IPS-15b (cell line): ENCODE measurements around the gene KMT2C.
"Not testable (repeated sequence)": the region's sequence is repeated elsewhere in the genome, so short reads cannot be mapped to it uniquely, and the experiment has no call there.

Source experiments
- H3K27me3 ChIP-seq: one replicate; pipeline ENCODE4 v1.6.1; 2013; ENCODE audit warnings: low read length; ENCODE audit not compliant: control insufficient read depth, insufficient read depth
- H3K36me3 ChIP-seq: one replicate; pipeline ENCODE4 v1.6.1; 2013; ENCODE audit warnings: low read length; ENCODE audit not compliant: control insufficient read depth, insufficient read depth
- H3K4me1 ChIP-seq: one replicate; pipeline ENCODE4 v1.6.1; 2013; ENCODE audit warnings: mild to moderate bottlenecking, low read length; ENCODE audit not compliant: control insufficient read depth, insufficient read depth
- H3K4me3 ChIP-seq: one replicate; pipeline ENCODE4 v1.5.1; 2013; ENCODE audit warnings: low read depth, low read length
- H3K9ac ChIP-seq: one replicate; pipeline ENCODE4 v1.6.1; 2013; ENCODE audit warnings: low read depth, mild to moderate bottlenecking, low read length
- H3K9me3 ChIP-seq: one replicate; pipeline ENCODE4 v1.6.1; 2013; ENCODE audit warnings: mild to moderate bottlenecking, low read length; ENCODE audit not compliant: control insufficient read depth, insufficient read depth

Gene KMT2C

DNA sequence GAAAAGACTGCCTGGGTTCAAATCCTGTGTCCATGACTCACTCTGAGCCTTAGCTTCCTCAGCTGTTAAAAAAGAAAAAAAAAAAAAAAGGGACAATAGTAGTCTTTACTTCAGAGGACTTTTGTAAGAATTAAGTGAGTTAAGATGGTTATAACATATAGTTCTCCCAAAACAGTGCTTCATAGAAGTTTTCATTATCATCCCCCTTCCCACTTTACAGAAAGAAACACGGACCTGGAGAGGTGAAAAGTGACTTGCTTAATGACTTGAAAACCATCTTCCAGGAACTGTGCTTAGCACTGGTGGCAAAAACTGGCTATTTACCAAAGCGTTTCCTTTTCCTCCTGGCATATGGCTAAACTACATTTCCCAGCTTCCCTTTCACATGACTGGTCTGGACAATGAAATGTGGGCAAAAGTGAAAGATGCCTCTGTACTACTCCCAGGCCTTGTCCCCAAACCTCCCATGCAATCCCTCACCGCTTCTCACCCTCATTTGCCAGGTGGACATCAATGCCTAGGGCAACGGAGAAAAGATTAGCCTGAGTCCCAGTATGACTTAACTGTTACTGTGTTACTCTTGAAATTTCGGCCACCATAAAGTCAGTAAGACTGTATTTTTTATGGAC is 49.6 kb downstream of the KMT2C start:
- not testable (repeated sequence) for H3K4me1 ChIP-seq, H3K4me3 ChIP-seq, H3K36me3 ChIP-seq, H3K9ac ChIP-seq, H3K9me3 ChIP-seq, H3K27me3 ChIP-seq

DNA sequence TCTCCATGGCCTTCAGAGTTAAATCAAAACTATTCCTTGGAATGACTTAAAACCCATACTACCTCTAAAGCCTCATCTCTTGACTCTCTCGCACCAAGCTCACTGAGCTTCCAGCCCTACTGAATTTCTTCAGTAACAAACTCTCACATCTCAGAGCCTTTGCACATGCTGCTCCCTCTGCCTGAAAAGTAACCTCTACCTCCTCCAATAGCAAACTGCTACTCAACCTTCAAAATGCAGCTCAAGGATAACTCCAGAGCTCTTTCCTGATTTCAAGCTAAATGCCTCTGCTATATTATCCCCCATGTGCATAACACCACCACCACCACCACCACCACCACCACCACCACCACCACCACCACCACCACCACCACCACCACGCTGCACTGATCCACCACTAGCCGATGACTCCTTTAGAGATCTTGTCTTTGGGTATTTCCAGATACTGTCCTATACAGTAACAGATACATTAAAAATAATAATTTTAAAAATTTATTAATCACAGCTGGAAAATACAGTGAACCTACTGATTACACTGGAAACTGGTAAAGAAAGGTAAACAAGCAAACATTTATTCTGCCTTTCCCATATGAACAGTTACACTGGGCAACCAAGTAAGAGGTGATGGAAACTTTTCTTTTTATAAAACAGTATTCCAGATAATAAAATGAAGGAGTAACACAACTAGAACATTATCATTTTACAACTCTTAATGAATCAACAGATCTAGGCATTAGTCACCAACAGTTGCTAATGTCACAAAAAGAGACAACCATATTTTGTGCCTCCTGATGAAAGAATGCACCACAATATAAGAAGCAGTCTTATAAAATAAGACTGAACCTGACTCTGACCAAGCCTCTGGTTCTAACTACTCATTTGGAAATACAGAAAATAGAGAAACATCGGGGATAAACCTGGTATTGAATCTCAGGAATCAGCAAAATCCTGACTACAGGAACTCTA is 51.3 kb downstream of the KMT2C start:
- H3K36me3 ChIP-seq, H3K9ac ChIP-seq, H3K4me1 ChIP-seq, H3K27me3 ChIP-seq, H3K4me3 ChIP-seq, H3K9me3 ChIP-seq: not testable (repeated sequence)

DNA sequence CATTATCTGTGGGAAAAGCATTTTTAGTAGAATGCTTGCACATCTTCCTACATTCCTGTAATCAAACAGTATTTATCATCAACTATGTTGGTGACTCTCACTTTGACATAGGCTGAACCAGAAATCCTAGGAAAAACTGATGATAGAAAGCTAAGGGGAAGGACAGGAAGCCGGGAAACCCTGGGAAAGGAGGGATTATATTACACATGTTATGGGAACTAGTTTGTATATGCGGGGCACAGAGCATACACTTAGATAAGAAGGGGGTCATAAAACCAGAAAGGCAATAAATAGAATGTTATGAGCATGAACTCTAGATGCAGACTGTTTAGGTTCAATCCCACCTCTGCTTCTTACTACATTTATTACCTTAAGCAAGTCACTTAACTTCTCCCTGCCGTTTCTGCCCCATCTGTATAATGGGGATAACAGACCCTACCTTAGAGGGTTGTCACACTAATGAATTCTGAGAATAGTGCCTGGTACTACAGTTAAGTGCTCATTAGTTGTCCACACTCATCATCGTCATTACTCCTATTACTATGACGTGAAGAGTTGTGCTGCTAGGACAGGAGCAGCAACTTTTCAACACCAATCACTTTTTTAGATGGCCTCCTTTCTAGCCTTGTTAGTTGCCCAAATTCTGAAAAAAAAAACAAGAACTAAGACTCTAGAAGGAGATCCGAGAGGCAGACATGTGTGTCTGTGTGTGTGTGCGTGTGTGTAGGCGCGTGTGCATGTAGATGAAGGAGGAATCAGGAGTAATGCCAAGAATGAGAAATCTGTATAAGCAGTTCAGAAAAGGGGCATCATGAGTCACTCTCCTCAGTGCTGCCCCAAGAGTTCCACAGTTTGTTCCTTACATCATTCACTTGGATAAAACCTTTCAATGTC is 52.2 kb downstream of the KMT2C start:
- no peak overlapping the region for H3K4me3 ChIP-seq
- peaks cover 9% of the 10 kb centered on the region for H3K9me3 ChIP-seq
- H3K27me3 ChIP-seq = no peaks in the 10 kb centered on the region
- H3K4me1 ChIP-seq = peaks cover 7% of the 10 kb centered on the region
- no peaks in the 10 kb centered on the region for H3K36me3 ChIP-seq
- no peak overlapping the region for H3K9ac ChIP-seq

DNA sequence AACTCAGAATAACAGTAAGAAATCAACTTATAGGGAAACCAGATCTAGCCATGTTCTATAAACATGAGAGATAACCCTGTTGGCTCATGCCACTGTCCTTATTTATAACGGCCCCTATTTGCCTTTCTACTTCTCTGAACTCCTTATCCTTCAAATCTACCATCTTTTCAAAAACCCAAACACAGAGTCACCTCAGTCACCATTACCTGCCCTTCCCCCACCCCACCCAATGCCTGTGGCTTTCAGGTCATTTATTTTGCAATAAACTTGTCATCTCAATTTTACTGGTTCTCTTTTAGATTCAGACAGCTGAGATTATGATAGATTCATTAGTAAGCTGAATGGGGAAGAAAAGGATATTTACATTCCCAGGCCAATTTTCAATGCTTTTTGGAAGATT is 53.6 kb downstream of the KMT2C start:
- H3K36me3 ChIP-seq = no peaks in the 10 kb centered on the region
- no peaks in the 10 kb centered on the region for H3K27me3 ChIP-seq
- peaks cover 7% of the 10 kb centered on the region for H3K4me1 ChIP-seq
- no peak overlapping the region for H3K9ac ChIP-seq
- H3K4me3 ChIP-seq = no peak overlapping the region
- peaks cover 9% of the 10 kb centered on the region for H3K9me3 ChIP-seq

DNA sequence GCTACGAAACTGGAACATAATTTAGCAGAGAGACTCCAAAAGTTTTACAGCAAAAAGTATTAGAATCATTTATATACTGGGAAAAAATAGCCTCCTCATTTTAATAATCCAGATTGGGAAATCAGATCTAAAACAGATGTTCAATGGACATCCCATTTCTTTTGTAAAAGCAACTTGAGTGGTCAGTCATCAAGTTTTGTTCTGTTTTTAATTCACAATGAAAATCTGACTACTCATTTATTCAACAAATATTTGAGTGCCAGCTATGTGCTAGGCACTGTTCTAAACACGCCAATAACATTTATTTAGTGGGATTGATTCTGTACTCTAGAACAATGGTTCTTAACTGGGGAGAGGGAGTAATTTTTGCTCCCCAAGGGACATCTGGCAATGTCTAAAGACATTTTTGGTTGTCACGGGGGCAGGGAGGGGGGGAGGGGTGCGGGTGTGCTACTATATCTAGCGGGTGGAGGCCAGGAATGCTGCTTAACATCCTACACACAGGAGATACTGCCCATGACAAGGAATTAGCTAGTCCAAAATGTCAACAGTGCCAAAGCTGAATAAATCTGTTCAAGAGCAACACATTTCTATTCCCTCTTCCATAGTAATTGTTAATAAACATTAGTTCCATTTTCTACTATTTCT is 54.7 kb downstream of the KMT2C start:
- not testable (repeated sequence) for H3K4me3 ChIP-seq, H3K36me3 ChIP-seq, H3K9me3 ChIP-seq, H3K27me3 ChIP-seq, H3K4me1 ChIP-seq, H3K9ac ChIP-seq

DNA sequence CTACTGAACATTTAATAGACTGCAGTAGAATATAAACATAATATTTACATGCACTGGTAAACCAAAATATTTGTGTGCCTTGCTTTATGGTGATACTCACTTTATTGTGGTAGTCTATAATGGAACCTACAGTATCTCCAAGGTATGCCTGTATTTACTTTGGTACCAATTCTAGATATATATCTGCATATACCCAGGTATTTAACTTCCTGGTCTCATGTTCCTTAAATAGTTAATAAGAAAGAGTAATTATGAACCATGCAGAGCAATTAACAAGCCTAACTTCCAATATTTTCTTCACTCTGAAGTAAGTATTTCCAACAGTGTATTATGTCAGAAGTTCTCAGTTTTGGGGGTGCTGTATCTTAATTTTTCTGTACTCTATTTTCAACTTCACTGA is 57.3 kb downstream of the KMT2C start:
- H3K27me3 ChIP-seq, H3K9me3 ChIP-seq, H3K4me1 ChIP-seq, H3K4me3 ChIP-seq, H3K36me3 ChIP-seq, H3K9ac ChIP-seq: not testable (repeated sequence)

DNA sequence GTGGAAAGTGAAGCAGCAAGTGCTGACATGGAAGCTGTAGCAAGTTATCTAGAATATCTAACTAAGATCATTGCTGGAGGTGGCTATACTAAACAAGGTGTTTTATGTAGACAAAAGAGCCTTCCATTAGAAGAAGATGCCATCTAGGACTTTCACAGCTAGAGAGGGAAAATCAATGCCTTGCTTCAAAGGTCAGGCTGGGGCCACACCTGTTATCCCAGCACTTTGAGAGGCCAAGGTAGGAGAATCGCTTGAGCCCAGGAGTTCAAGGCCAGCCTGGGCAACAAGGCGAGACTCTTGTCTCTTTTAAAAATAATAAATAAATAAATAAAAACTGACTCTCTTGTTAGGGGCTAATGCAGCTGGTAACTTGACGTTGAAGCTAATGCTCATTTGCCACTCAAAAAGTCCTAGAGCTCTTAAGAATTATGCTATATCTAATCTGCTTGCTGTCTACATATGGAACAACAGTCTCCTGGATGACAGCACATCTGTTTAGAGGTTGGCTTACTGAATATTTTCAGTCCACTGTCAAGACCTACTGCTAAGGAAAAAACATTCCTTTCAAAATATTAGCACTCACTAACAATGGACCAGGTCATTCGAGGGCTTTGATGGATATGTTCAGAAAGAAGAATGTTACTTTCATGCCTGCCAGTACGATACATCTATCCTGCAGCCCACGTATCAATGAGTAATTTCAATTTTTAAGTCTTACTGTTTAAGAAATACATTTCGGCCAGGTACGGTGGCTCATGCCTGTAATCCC is 58.9 kb downstream of the KMT2C start:
- not testable (repeated sequence) for H3K27me3 ChIP-seq, H3K4me1 ChIP-seq, H3K4me3 ChIP-seq, H3K36me3 ChIP-seq, H3K9ac ChIP-seq, H3K9me3 ChIP-seq

DNA sequence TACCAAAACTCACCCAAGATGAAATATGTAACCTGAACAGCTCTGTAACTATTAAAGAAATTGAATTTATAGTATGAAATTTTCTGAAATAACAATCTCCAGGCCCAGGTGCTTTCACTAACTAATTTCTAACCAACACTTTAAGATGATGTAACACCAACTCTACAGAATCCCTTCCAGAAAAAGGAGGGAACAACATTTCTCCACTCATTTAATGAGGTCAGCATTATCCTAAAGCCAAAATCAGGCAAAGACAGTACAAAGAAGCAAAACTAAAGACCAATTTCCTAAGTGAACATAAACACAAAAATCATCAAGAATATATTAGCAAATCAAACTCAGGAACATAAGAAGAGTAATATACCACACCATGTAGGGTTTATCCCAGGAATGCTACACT is 65.5 kb downstream of the KMT2C start:
- Histone ChIP-seq H3K4me1 (no peaks in the 10 kb centered on the region), H3K9ac (no peak overlapping the region), H3K4me3 (no peak overlapping the region), H3K36me3 (no peaks in the 10 kb centered on the region), H3K27me3 (no peaks in the 10 kb centered on the region), H3K9me3 (no peaks in the 10 kb centered on the region)

DNA sequence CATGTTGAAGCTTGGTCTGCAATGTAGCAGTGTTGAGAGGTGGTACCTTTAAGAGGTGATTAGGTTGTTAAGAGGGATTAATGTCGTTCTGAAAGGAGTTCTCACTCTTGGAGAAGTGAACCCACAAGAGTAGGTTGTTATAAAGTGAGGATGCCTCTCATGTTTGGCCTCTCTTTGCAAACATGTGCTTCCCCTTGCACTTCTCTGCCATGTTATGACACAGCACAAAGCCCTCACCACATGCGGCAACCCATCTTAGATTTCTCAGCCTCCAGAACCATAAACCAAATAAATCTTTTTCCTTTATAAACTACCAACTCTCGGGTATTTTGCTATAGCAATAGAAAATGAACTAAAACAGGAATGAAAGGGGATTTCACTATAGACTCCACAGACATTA is 66.3 kb downstream of the KMT2C start:
- H3K9me3 ChIP-seq = no peaks in the 10 kb centered on the region
- no peaks in the 10 kb centered on the region for H3K4me1 ChIP-seq
- no peak overlapping the region for H3K4me3 ChIP-seq
- no peaks in the 10 kb centered on the region for H3K27me3 ChIP-seq
- H3K36me3 ChIP-seq = no peaks in the 10 kb centered on the region
- no peak overlapping the region for H3K9ac ChIP-seq

DNA sequence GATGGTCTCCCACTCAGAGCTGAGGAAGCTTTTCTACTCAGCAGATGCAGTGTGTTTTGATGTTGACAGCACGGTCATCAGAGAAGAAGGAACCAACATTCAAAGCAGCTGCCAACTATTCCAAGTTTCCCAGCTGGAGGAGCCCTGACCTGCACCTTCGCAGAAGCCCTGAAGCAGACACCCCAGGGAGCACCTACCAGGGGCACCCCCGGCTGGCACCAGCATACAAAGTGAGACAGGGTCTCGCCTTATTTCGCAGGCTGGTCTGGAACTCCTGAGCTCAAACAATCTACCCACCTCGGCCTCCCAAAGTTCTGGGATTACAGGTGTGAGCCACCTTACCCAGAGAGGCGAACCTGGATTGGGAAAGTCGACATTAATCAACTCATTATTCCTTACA is 68.6 kb downstream of the KMT2C start:
- Histone ChIP-seq H3K27me3 (no peaks in the 10 kb centered on the region), H3K4me3 (no peak overlapping the region), H3K9ac (no peak overlapping the region), H3K9me3 (no peaks in the 10 kb centered on the region), H3K4me1 (peaks cover 8% of the 10 kb centered on the region), H3K36me3 (no peaks in the 10 kb centered on the region)

DNA sequence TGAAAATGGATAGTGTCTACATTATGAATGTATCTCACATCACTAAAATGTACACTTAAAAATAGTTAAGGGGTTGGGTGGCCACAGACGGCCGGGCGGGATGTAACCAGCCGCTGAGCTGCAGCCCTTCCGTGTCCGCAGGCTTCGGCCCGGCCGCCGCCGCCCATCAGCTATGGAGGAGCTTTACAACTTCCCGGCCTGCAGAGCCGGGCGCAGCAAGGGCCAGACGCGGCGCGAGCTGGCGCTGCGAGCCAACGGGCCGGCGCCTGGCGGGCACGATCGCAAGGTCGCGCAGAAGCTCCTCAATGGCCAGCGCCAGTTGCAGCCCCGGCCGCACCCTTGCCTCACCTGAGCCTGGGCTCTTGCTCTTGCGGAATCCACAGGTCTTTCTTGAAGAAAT is 69.1 kb downstream of the KMT2C start:
- Histone ChIP-seq H3K9me3 (no peaks in the 10 kb centered on the region), H3K36me3 (no peaks in the 10 kb centered on the region), H3K4me3 (no peak overlapping the region), H3K9ac (no peak overlapping the region), H3K27me3 (no peaks in the 10 kb centered on the region), H3K4me1 (peaks cover 8% of the 10 kb centered on the region)
